GM18507 (cell line): ENCODE measurements around the gene SMIM22.

Experiments used
- DNase-seq: peaks from one replicate; pipeline ENCODE4 v3.0.0; 2011; ENCODE audit warnings: low read depth; ENCODE audit not compliant: insufficient read length; ENCODE audit errors: extremely low spot score
- FAIRE-seq: peaks from 2 replicates; lab custom pipeline; 2011; peaks lifted over from hg19 to GRCh38; lab: Jason Lieb, UNC

Gene SMIM22

GRCh38 chr16:4795181-4795827 lies at the start of gene SMIM22:
SMIM22 (plus strand) TSS chr16:4795369; CDS start chr16:4795735, 366 bp downstream.
- DNase-seq (no peak), FAIRE-seq (no peak)

GRCh38 chr16:4746215-4746614 lies 49.0 kb upstream of the SMIM22 start:
- FAIRE-seq, result no peak

GRCh38 chr16:4746991-4747574 lies 48.1 kb upstream of the SMIM22 start:
- no peak for FAIRE-seq

More at GRCh38 chr16:4746215-4746614, 49.0 kb upstream of the SMIM22 start:
- no peak for DNase-seq

GRCh38 chr16:4747906-4748681 lies 47.1 kb upstream of the SMIM22 start:
- FAIRE-seq, result no peak

More at GRCh38 chr16:4746991-4747574, 48.1 kb upstream of the SMIM22 start:
- DNase-seq, result no peak

GRCh38 chr16:4748682-4749411 lies 46.3 kb upstream of the SMIM22 start:
- DNase-seq, result no peak
- FAIRE-seq, result no peak

More at GRCh38 chr16:4747906-4748681, 47.1 kb upstream of the SMIM22 start:
- DNase-seq, result no peak

- DNase-seq (no peak), FAIRE-seq (no peak)
These were observed 45.4 kb upstream of the SMIM22 start for GRCh38 chr16:4749700-4750257.

- DNase-seq (no peak), FAIRE-seq (no peak)
These were observed 44.3 kb upstream of the SMIM22 start for GRCh38 chr16:4750896-4751295.

GRCh38 chr16:4752351-4753100 lies 42.6 kb upstream of the SMIM22 start:
- no peak for DNase-seq
- FAIRE-seq, result no peak

GRCh38 chr16:4753227-4753626 lies 41.9 kb upstream of the SMIM22 start:
- FAIRE-seq, result no peak

GRCh38 chr16:4754865-4755264 lies 40.3 kb upstream of the SMIM22 start:
- no peak for FAIRE-seq
- DNase-seq, result no peak

More at GRCh38 chr16:4753227-4753626, 41.9 kb upstream of the SMIM22 start:
- no peak for DNase-seq

GRCh38 chr16:4755687-4756086 lies 39.5 kb upstream of the SMIM22 start:
- FAIRE-seq, result no peak
- DNase-seq, result no peak

- FAIRE-seq, result no peak
- no peak for DNase-seq
These were observed 34.8 kb upstream of the SMIM22 start for GRCh38 chr16:4760221-4760910.

- FAIRE-seq (no peak), DNase-seq (no peak)
These were observed 33.0 kb upstream of the SMIM22 start for GRCh38 chr16:4762205-4762604.

GRCh38 chr16:4763791-4764190 lies 31.4 kb upstream of the SMIM22 start:
- no peak for FAIRE-seq
- DNase-seq, result no peak

GRCh38 chr16:4765511-4766474 lies 29.4 kb upstream of the SMIM22 start:
- DNase-seq (no peak), FAIRE-seq (no peak)

- DNase-seq (peak; percentile 89), FAIRE-seq (peak; percentile 98)
These were observed 28.1 kb upstream of the SMIM22 start, which contains the start of gene ZNF500 for GRCh38 chr16:4766875-4767628. ZNF500 (minus strand) TSS chr16:4767162; CDS start chr16:4765978, 1,184 bp downstream.
